HG03039 (cell line): ENCODE measurements around the gene RUVBL1.
A peak's percentile ranks its signal among the peaks of the same experiment; 100 is the strongest.
"Not testable (repeated sequence)": the region's sequence is repeated elsewhere in the genome, so short reads cannot be mapped to it uniquely, and the experiment has no call there.

ENCODE experiments used
- ATAC-seq: cut with Tn5 transposase; IDR thresholded peaks from one replicate; pipeline ENCODE4 v1.9.1; 2021; ENCODE audit warnings: mild to moderate bottlenecking, moderate library complexity; ENCODE audit not compliant: unreplicated experiment

Gene RUVBL1

DNA sequence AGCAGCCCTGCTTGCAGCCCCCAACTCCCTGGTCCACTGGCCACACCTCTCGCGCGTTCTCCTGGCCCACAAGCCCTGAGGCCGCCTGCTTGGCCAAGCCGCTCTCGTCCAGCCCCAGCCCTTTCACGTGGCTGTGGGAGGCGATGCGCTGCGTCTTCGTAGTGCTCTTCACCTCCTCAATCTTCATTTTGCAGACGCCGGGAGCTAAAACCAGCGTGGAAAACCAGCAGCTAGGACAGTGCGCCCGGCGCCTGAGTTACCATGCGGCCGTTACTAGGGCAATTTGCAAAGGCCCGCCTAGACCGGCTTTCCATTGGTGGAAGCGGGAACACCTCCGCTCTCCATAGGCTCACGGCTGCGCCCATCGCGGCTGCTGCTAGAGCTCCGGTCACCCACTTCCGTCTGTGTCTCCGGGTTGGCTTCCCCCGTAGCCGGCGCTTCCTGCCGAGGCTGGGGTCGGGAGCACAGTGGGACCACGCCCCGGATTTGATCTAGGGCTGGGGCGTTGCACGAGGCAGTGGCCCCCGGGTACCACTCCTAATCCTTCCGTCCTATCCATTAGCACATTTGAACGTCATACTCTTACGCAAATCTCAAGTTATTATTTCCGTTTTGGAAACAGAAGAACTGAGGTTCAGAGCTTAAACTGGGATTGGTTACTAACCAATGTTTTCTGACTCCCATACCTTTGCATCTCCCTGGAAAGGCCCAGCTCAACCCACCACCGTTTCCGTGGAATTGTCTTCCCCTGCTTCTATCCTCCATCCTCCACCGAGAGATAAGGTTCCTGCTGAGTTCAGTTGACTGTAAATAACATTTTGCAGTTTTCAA lies at the start of gene RUVBL1:
TSS of gene RUVBL1 (minus strand) at position 275 of the 831 bp plus-strand sequence. CDS start at position 187, 88 bp downstream.
- peak; percentile 96 for ATAC-seq

DNA sequence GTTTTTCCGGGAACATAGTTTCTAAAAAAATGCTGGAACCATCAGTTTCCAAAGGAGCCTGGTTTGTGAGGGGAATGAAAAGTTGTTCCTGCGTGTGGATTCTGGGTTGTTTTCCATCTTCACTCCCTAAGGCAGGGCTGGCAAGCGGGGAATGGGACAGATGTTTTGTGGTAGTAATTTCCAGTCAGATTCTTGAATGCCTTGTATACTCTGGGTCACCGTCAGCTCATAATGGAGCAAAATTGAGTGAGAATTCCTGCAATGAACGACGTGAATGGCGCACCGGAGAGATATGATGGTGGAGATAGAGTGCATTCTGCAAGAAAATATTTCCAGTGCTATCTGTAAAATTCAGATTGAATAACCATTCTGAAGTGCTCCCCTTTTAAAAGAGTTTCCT lies 49.6 kb upstream of the RUVBL1 start:
- no peak for ATAC-seq

DNA sequence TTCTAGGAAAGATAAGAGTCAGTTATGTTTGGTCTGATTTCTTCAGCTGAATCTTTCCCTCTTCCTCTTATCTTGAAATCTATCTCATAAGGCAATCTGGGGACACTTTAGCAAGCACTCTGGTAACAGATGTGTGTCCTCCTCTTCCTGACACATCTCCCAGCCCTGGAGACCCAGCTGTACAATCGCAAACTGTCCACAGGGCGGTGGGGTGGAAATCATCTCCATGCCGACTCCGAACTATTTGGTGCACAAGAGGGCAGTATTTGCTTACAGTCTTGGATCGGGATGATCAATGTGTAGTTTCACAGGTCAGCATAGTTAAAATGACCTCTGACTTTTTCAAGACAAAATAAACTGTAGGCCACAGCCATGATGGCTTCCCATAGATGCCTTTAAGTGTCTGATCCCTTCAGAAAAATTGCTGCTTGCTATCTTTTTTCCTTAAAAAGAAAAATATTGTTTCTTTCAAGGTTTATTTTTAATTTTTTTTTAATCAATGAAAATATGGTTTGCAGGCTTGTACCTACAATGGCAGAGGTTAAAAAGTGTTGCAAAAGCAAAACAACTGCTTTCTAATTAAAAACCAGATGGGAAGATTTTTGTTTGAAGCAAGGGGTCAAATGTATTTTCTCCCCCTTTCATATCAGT lies 47.4 kb upstream of the RUVBL1 start:
- no peak for ATAC-seq

DNA sequence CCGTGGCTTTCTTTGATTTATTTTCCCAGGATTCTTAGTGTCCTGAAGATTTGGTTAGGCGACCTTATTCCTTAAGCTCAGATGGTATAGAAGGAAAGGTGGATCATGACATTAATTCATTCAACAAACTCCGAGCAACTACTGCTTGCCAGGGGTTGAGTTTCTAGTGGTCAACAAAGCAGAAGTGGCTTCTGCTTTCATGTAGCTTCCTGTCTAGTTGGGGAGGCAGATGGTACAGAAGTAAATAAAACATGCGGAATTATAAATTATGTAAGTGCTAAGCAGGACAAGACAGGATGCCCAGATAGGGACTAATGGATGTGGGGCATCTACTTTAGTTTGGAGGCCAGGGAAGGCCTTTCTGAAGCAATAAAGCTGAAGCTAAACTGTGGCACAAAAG lies 45.2 kb upstream of the RUVBL1 start:
- no peak for ATAC-seq

DNA sequence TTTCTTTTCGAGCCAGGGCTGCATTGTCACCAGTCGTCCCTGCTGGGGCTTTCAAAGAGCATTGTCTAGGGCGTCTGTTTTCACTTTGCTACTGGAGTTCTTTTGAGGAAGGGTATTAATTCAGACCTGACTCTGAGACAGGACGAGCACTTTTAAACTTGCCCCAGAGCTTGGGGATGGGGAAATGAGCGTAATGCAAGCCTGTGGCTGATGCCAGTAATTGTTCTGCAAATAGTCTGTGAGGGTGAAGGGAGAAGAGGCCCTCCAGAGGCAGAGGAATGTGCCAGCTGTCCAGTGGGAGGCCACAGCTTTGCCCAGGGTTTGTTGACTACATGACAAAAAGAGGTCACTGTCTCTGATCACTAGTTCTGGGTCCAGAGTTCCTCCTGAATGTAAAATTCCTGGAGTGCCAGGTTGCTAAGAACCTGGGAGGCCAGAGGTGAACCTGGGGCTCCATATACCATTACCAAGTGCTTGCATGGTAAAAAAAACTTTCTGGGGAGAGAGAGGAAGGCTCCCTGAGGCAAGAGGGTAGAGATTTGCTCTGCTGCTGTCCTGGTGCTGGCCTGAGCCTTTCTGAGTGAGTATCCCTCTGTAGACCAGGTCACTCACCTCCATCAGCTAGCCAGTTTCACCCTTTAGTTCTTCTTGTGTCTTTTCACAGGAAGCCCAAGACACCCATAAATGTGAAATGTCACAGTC lies 44.5 kb upstream of the RUVBL1 start:
- no peak for ATAC-seq

DNA sequence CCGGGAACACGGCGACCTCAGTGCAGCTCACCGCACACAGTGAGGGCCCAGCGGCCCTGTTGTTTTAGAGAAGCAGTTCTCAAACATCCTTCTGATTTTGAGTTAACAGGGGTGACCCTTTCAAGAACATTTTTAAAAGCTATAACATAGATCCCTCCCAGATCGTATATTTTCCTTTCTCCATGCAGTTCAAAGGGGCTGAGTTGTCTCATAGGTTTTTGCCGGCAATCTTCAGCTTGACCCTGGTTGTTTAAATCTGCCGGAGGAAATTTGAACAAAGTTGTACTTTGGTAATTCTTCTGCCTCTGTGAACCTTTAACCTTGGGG lies 44.0 kb upstream of the RUVBL1 start:
- ATAC-seq = no peak

DNA sequence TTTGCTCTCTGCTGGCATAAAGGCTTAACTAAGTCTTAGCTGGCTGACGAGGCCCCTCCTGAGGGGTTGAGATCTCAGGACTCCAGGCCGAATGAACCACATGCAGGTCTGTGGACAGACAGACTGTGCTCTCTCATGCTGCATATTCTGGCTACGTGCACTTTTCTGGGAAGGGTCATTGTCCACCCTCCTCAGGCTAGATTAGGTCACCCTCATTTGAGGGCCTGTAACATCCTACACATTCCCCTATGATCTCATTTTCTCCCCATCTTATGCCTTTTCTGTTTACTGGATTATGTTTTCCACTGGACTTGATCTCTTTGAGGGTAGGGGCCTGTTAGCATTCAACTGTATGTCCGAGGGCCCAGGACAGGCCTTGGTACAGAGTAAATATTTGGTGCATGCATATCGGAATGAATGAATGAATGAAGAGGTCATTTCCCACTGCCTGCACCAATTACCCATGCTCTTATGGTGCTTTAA lies 43.4 kb upstream of the RUVBL1 start:
- ATAC-seq = no peak

DNA sequence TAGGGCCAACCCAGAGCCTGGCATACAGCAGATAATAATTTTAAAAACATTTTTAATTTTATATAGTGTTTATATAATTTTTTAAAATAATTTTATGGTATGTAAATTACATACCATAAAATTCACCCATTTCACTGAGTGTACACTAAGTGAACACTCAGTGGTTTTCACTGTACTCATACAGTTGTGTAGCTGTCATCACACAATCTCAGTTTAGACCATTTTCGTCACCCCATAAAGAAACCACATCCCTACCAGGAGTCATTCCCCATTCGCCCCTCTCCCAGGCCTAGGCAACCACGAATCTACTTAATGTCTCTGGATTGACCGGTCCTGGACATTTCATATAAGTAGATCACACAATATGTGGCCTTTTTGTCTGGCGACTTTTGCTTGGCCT lies 39.8 kb upstream of the RUVBL1 start:
- ATAC-seq = no peak

DNA sequence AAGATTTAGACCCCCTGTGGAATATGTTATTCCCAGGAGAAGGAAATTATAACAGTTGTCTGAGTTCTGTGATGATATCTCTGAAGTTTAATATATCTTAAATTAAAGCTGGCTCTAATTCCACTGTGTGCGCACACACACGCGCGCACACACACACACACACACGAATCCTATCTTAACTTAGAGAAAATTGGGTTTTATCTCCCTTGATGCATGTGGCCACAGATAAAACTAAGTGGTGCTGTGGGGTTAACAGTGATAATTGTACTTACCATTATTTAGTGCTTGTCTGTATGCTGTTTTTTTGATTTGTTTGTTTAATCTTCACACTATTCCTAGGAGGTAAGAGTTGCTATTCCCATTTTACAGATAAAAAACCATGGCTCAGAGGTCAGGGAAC lies 37.0 kb upstream of the RUVBL1 start:
- no peak for ATAC-seq

DNA sequence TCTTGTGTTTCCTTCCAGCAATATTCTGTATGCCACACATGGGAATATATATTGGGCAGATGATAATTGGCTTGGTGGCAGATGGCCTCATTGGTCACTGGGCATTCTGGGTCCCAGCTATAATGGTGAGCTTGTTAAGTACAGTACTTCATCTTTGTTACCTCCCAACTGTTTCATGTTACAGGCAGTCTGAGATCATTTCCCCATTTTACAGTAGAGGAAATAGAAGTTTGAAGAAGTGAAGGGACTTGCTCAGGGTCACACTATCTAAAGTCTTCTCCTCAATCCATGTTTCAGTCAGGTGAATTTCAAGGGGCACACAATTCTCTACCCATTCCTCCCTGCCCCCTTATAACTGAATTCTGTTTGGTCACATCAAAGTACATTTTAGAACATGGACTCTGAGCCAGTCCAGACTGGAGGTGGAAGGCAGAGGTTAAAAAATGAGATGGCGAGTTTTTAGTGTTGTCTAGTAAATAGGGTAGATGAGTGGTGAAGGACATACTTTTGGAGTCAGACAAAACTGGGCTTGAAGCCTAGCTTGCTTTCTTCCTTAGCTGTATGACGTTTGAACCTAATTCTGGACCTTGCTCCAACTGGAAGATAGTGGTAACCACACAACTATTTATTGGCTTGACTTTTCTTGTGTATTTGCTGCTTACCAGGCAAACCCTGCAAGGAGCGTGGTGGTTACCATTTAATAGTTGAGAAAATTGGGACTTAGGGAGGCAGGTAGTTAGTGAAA lies 32.2 kb upstream of the RUVBL1 start:
- no peak for ATAC-seq

DNA sequence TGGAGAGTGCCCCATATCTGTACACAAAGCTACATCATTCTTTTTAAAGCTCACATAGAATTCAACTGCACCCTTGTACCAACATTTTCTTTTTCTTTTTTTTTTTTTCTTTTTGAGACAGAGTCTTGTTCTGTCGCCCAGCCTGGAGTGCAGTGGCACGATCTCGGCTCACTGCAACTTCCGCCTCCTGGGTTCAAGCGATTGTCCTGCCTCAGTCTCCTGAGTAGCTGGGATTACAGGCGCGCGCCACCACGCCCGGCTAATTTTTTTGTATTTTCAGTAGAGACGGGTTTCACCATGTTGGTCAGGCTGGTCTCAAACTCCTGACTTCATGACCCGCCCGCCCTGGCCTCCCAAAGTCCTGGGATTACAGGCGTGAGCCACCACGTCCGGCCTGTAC lies 30.7 kb upstream of the RUVBL1 start:
- ATAC-seq = not testable (repeated sequence)

DNA sequence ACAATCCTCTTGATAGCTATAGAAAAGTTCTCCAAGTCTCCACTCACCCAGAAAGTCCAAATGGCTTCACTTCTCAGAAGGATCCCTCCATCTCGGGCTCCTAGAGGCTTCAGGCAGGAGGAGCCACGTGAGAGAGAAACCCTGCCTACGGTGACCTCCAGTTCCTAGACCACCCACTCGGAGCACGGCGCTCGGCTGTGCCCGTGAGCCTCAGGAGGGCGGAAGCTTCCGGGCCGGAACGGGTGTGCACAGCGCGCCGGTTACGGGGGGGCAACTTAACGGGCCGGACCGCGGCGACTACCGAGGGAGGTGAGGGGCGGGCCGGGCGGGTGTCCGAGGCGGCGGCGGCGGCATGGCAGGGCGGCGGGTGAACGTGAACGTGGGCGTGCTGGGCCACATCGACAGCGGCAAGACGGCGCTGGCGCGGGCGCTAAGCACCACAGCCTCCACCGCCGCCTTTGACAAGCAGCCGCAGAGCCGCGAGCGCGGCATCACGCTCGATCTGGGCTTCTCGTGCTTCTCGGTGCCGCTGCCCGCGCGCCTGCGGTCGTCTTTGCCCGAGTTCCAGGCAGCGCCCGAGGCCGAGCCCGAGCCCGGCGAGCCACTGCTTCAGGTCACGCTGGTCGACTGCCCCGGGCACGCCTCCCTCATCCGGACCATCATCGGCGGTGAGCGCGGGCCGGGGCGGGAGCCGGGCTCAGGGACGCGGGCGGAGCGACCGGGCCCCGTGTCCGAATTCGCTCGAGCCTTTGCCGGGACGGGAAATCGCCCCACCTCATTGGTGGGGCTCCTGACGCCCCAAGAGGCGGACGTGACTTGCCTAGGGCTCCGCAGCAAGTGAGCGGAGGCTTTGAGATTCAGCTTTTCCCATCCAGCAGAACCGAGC lies 29.8 kb upstream of the RUVBL1 start, which contains the start of gene EEFSEC:
TSS of gene EEFSEC (plus strand) at position 326 of the 886 bp plus-strand sequence. CDS start at position 353, 27 bp downstream.
- ATAC-seq = peak; percentile 80

DNA sequence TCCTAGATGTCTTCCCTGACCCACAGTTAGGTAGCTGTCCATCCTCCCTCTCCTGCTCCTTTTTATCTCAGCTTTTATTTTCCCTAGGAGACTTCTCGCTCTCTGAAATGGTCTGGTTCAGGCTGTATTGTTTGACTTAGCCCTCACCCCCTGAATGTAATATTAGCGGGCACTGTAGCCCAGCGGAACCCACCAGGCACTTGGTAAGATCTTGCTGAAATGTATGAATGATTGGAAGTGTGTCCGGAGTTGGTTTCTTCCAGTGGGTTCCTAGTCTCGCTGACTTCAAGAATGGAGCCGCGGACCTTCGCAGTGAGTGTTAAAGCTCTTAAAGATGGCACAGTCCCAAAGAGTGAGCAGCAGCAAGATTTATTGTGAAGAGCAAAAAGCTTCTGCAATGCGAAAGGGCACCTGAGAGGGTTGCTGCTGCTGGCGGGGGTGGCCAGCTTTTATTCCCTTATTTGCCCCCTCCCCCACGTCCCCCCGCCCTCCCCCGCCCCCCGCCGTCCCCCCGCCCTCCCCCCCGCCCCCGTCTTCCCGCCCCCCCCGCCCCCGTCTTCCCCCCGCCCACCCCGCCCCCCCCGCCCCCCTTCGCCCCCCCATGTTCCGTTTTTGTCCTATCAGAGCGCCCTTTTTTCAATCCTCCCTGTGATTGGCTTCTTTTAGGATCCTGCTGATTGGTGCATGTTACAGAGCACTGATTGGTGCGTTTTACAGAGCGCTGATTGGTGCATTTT lies 29.0 kb upstream of the RUVBL1 start:
- no peak for ATAC-seq

DNA sequence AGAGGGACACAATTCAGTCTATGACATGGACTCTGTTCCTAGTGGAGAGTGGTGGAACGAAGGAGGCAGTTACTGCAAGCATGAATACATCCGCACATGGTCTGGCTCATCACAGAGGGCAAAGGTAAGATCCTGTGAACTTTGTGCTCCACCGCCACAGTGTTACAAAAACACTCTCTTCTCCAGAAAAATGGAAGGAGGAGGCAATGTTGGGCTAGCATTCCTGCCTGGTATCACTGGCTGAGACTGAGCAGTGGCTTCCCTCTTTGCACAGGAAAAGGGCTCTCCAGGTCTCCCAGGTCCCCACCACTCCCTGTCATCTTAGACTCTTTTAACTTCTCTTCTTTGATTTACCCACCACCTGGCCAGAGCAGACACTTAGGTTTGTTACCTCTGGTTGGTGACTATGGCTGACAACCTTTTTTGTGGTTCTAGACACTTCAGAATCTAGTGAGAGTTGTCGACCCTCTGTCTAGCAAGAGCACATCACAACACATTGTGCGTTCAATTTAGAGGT lies 28.2 kb upstream of the RUVBL1 start:
- ATAC-seq = no peak

DNA sequence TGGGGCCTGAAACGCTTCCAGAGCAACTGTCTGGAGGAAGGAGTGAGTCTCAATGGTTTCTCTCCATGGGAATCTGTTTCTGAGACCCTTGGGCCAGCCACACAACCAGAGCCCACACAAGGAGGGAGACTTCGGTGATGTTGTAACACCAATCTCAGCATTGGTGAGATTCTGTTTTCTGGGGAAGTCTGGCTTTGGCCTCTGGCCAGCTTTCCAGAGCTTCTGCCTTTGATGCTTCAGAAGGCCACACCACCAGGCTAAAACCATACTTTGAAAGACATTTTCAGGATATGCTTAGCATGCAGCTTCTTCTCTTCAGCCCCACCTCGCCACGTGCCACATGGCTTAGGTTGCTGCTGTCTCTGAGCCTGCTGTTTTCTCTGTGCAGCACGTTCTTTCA lies 26.0 kb upstream of the RUVBL1 start:
- ATAC-seq = no peak

DNA sequence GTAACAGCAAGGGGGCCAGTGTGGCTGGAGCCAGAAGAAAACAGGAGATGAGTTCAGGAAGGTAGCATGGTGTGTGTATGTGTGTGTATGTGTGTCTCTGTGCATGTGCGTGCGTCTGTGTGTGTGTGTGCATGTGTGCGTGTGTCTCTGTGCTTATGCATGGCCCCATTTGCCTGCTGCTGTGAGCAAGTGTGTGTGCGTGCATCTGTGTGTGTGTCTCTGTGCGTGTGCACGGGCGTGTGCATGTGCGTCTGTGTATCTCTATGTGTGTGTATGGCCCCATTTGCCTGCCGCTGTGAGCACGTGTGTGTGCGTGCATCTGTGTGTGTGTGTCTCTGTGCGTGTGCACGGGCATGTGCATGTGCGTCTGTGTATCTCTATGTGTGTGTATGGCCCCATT lies 22.6 kb upstream of the RUVBL1 start:
- no peak for ATAC-seq

DNA sequence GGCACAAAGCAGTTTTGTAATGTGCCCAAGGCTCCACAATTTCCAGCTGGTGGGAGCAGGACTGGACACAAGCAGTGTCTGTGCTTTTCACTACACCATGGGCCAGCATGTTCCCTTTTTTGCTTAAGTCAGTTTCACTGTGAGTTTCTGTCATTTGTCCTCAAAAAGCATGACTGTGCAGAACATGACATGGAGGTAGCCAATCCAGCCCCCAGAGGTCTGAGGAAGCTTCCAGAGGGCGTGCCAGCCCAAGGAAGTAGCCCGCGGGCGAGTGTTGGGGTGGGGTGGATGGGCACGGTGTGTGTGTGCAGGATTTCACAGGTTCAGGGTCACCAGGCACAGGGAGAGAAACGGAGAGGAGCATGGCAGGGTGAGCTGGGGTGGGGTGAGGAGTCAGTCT lies 21.7 kb upstream of the RUVBL1 start:
- ATAC-seq = no peak

DNA sequence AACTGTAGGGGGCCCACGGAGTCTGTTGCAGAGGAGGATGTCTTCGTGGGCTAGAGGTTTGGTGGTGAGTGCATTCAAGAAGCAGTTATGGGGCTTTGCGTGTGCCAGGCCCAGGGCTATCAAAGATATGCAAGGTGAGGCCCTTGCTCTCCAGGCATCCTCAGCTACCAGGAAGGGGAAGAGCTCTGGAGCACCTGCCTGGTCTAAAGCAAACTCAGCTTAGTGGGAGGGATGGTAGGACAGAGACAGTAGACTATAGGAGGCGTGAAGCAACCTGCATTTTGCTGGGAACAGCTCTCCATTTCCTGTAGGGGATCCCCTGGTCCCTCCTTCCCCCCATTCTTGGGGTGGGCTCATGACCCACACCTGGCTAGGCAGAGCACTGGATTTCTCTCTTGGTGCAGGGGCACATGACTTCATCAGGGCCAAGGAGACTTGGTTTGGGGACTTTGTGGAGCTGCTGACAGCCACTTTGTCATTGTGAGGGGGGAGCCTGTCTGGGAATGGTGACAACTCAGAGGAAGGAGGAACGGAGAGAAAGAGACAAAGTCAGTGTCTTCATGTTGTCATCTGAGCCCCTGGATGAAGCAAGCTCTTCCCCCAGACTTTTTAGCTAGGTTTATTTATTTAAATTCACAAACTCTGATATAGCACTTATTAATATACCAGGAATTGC lies 21.0 kb upstream of the RUVBL1 start:
- no peak for ATAC-seq

DNA sequence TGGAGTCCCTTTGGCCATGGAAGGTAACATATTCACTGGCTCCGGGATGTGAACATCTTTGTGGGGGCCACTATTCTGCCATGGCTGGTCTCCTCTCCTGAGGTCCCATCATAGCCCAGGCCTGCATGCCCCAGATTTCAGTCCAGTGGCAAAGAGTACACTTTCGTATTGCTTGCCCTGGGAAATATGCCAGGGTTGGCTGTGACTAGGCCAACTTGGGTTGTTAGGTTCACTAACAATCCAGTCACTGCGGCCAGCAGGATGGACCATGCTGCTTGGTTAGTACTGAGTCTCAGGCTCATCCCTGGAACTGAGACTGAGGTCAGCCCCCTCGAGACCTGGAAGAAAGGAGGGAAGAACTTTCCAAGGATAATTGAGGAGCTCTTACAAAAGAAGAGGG lies 19.9 kb upstream of the RUVBL1 start:
- no peak for ATAC-seq
